Activated CD8-positive, alpha-beta memory T cell treated with anti-CD3 and anti-CD28 coated beads, Interleukin-2, amount 50 U/mL, for 1 hour (primary cell): Measurements from ENCODE around the gene RNASE8.
"Not testable (repeated sequence)": the region's sequence is repeated elsewhere in the genome, so short reads cannot be mapped to it uniquely, and the experiment has no call there.

Source experiments
- DNase-seq: peaks from one replicate; pipeline ENCODE4 v3.0.0-alpha.2; 2020; ENCODE audit errors: extremely low read depth

RNASE8 gene

GRCh38 chr14:21029917-21030316, 27.7 kb upstream of the RNASE8 start, which contains the start of gene TPPP2:
TPPP2 (plus strand) TSS chr14:21030217; CDS start chr14:21030582, 365 bp downstream.
- DNase-seq, result no peak

GRCh38 chr14:21030531-21030930, 27.1 kb upstream of the RNASE8 start:
- no peak for DNase-seq

- DNase-seq, result no peak
Observed at GRCh38 chr14:21032326-21033132, 25.1 kb upstream of the RNASE8 start.

- no peak for DNase-seq
Observed at GRCh38 chr14:21033133-21033698, 24.4 kb upstream of the RNASE8 start.

- DNase-seq, result no peak
Observed at GRCh38 chr14:21034707-21035106, 22.9 kb upstream of the RNASE8 start, which contains the start of gene RNASE13. RNASE13 (minus strand) TSS chr14:21034807; CDS start chr14:21034288, 519 bp downstream.

- DNase-seq, result no peak
Observed at GRCh38 chr14:21036751-21037150, 20.9 kb upstream of the RNASE8 start.

- no peak for DNase-seq
Observed at GRCh38 chr14:21037156-21037555, 20.5 kb upstream of the RNASE8 start.

- no peak for DNase-seq
Observed at GRCh38 chr14:21038441-21039422, 18.9 kb upstream of the RNASE8 start.

- peak; percentile 10 for DNase-seq
Observed at GRCh38 chr14:21039585-21040369, 17.8 kb upstream of the RNASE8 start.

- DNase-seq, result no peak
Observed at GRCh38 chr14:21040370-21040925, 17.2 kb upstream of the RNASE8 start.

- not testable (repeated sequence) for DNase-seq
Observed at GRCh38 chr14:21040941-21041340, 16.7 kb upstream of the RNASE8 start.

GRCh38 chr14:21041676-21042433, 15.8 kb upstream of the RNASE8 start, which contains the start of gene RNASE7:
RNASE7 (plus strand) TSS chr14:21042362; CDS start chr14:21042993, 631 bp downstream.
- no peak for DNase-seq

GRCh38 chr14:21042918-21043317, 14.7 kb upstream of the RNASE8 start:
- no peak for DNase-seq

GRCh38 chr14:21043387-21043973, 14.1 kb upstream of the RNASE8 start:
- DNase-seq, result no peak

- no peak for DNase-seq
Observed at GRCh38 chr14:21043974-21044618, 13.5 kb upstream of the RNASE8 start.

- DNase-seq, result no peak
Observed at GRCh38 chr14:21047378-21047781, 10.2 kb upstream of the RNASE8 start.

- DNase-seq, result no peak
Observed at GRCh38 chr14:21048638-21049037, 9.0 kb upstream of the RNASE8 start.

- no peak for DNase-seq
Observed at GRCh38 chr14:21049271-21049673, 8.3 kb upstream of the RNASE8 start.

GRCh38 chr14:21050597-21050996, 7.0 kb upstream of the RNASE8 start:
- DNase-seq, result no peak
